Measurements from ENCODE around the gene PAQR6.
"Not testable (repeated sequence)": the region's sequence is repeated elsewhere in the genome, so short reads cannot be mapped to it uniquely, and the experiment has no call there.

- TF ChIP-seq CTCF, POLR2A (IDR thresholded peaks at IDR 0.05): not testable (repeated sequence)
These were observed 31.3 kb downstream of the PAQR6 start for GRCh38 chr1:156216361-156217086.
